NCI-H524 (cell line): ENCODE results near the gene CDH4.
A peak's percentile ranks its signal among the peaks of the same experiment; 100 is the strongest.

ENCODE experiments used
- DNase-seq, 2 experiments: peaks; one replicate each; lab custom pipeline; 2025; lab: John Stamatoyannopoulos, UW

The CDH4 gene

DNA sequence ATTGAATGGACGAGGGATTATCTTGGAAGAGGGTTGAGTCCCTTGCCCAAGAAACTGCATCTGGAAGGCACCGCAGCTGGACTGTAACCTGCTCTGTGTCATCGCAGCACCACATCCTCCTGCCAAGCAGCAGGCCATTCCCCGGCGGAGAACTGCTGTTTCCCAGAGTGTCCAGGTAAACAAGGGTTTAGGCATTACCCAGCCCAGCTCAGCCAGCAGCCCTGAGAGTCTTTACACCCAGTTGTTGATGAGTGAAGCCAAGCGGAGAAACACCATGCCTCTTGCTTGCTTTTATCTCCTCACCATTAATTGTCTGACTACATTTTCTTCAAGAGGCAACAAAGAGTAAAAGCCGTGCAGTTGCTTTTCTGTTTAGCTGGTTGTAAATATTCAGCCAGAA, 104.1 kb downstream of the CDH4 start:
- no peak for DNase-seq

DNA sequence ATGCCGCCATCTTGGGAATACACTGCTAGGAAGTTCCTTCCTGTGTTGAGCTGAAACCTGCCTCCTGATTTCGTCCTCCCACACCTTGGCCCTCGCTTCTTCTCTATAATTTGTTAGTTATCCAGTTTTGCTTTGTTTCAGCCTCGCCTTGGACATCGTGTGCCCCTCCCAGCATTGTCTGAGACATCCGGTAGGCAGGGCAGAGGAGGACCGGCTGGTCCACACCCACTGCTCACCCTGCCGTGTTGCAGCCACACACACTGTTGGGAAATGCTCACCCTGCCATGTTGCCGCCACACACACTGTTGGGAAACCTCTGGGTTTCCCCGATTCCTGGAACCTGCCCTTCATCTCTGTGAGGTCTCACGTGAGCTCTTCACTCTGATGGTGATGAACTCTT, 105.1 kb downstream of the CDH4 start:
- DNase-seq, result no peak

DNA sequence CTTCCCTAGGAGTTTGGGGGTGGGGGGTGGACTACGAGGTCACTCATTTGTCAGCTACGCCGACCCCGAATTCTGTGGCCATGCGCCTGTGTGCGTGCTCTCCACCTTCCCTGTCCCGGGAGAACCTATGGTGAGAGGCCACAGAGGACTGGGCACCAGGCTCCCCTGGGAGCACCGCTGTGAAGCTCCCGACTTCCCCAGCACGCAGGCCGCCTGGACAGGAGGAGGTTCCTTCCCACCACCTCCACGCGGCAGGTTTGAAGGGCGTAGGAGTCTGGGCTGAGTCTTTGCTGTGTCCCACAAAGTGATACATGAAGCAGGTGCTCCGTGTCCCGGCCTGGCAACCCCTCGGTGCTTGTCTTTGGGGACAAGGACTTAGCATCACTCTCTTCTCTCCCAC, 107.2 kb downstream of the CDH4 start:
- no peak for DNase-seq

DNA sequence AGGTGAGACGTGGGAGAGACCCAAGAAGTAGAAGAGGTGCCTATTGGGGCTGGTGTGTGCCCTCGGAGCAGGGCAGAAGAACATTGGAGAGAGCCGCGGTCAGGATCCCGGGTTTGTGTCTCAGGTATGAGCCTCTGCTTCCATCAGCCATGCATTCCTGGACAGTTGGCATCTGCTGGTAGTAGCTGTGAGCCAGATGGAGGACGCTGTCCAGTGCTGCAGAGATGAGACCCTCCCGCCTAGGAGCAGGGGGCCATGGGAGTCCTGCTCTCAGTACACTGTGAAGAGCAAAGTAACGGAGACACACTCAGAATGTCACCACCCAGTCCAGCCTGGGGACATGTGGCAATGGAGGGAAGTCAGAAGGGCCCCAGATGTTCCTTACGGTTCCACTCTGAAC, 108.2 kb downstream of the CDH4 start:
- no peak for DNase-seq

DNA sequence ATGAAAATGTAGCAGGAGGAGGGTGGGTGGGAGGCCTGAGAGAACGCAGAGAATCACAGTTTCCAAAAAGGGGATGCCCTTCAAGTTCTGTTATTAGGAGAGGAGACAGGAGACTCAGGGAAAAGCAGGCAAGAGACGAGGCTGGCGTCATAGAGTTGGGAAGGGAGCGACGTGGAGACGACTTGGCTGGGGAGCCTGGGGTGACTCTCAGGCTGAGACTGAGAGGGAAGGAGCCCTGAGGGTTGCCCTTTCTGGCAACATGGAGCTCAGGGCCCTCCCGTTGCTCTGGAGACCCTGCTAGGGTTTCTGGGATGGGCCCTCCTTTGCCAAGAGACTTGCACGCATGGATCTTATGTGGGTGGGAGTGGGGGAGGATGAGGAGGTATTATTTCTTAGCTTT, 108.9 kb downstream of the CDH4 start:
- no peak for DNase-seq

DNA sequence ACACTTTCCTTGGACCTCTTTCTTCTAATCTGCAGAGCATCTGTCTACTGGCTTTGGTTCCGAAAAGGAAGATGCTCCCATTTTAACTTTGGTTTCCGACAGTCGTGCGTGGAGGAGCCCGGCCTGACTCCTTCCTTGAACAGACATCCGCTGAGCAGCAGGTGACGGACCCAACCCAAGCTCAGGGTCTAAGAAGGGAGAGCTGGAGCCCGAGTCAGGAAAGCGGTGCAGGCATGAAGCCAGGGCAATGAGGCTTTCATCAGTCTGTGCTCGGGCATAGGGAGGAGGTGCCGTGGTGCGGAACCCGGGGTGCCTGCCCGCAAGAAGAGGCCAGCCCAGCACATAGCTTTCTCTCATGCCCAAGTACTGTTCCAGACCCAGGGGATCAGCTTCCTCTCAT, 109.4 kb downstream of the CDH4 start:
- no peak for DNase-seq

DNA sequence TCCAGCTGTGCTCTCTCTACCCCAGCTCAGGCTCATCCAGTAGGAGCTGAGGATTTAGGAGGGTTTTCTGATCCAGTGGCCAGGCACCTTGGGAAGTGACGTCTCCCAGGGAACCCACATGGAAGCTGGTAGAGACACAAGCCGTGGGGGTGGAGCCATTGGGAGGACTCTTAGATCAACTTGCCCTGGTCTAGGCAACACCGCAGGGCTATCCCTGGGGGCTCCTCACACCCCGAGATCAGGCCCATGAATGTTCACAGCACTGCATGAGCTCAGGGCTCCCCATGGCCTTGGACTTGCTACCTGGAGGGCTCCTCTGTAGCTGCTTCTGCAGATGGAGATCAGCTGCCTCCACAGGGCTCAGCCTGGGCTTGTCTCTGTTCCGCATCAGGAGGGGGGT, 112.1 kb downstream of the CDH4 start:
- no peak for DNase-seq

DNA sequence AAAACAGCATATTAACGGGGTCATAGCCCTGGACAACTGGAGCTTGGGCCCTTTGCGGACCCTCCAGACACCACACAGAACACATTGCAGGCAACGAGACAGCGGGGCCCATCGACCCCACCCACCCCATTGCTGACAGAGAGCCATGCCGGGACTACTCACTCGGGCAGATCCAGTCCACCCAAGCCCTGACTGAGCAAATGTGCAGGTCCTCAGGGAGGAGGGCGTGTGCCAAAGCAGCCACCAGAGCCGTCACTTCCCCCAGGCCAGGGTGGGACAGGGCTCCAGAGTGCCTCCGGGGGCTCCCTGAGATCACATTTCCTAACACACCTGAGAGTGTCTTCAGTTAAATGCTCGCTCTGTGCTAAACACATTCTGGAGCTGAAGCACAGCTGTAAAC, 114.9 kb downstream of the CDH4 start:
- DNase-seq, result no peak

DNA sequence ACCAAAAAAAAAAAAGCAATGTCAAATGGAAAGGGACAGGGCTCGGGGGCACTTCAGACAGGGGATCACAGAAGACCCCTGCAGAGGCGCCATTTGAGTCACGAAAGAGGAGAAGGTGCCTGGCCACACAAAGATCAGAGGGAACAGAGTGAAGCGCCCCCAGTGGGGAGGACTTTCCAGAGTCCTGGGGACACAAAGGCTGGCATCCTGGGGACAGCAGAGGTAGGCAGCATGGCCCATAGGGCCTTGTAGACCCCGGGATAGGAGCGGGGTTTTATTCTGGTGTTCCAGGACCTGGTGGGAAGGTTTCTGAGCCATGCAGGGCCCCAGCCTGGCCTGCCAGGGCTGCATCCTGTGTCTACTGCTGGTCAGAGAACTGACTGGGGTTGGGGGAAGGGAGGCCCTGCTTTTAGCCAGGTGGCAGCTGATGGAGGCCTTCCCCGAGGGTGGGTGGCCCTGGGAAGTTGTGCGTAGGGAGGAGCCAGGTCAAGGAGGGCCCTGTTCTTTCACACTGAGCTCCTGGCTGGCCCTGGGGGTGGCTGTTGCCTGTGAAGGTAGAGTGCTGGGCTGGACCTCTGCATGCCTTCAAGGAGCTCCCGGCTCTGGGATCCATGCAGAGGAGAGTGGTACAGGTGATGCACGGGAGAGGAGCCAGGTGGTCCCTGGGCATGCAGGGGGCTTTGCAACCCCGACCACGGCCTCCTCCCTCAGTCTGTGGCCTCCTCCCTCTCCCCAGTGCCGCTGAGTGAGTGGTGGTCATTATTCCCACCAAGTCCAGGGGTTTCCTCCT, 117.9 kb downstream of the CDH4 start:
- DNase-seq, result no peak

DNA sequence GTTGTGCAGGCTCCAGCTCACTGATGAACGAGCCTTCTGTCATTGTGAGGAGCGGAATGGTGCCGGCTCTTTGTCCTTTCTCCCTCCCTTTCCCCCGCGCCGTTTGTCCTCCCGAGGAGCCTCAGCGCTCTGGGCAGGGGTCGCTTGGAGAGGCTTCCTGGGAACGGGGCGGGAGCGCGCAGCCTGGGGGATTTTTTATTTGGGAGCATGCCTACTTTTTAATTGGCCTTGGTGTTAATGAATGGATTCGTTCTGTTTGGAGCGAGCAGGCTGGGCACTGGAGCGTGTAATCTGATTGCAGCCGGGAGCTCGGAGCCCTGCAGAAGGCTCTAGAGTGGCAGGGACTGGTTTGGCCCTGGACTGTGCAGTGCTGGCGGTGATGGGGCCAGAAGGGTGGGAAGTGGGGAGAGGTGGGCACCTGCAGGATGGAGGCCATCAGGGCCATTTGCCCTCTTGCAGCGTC, 118.8 kb downstream of the CDH4 start:
- peak; percentile 10 to 37 for DNase-seq

DNA sequence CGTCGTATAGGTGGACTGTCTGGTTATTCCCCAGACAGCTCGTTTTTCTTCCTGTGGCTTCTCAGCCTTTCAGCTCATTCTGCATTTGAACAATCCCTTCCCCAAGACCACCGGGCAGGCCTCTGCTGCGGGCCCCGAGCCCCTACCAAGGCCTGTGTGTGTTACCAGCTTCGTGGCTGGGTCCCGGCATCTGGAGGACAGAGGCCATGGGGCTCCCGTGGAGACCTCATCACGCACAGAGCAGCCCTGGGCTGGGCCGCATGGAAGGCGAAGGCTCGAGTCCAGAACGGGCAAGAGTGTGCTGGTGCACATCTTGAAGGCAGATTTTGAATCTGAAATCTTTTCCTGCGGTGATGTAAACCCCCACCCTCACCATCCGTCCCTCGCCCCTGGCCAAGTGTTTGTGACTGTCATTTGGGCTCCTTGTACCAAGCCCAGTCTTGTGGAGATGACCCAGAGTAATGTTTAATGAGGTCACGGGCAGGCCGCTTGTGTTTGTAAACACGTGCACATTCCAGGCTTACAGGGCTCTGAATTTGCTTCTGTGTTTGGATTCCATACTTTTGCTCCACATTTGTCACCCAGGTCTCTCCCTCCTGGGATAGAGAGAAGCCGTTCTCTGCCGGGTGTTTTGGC, 119.6 kb downstream of the CDH4 start:
- DNase-seq, result no peak

DNA sequence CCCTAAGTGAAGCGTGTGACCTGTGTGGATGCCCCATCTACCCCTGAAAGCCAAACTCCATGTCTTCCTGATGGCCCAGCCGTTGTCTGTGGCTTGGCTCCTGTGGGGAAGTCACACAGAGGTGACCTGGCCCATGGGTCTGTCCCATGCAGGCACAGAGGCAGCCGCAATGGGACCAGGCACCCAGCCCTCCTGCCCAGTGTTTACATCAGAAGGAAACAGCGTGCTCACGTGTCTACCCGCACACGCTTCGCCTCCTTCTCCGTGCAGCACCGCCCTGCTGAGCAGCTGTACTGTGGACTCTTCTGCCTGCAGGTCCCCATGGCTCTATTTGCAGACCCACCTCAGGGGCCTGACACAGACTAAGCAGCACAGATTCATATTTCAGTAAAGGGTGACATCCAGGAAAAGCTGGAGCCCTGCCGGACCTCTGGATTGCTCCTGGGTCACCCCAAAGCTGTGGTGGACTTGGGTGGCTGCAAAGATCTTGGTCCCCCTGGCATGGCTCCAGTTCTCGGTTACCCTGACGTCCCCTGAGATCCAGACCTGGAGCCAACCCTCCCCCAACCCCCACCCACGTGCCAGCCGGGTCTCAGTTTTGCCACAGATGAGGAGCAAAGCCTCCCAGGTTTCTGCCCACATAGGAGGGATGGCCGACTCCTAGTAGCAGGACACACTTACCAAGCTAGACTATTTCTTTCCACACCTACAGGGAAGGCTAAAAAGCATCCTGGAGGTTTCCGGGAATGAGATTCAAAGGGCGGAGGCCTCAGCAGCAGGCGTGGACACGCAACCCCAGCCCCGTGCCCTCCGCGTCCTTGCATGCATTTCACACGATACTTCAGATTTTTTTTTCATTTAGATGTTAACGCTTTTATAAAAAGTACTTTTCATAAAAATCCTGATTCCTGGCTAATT, 120.3 kb downstream of the CDH4 start:
- no peak for DNase-seq

DNA sequence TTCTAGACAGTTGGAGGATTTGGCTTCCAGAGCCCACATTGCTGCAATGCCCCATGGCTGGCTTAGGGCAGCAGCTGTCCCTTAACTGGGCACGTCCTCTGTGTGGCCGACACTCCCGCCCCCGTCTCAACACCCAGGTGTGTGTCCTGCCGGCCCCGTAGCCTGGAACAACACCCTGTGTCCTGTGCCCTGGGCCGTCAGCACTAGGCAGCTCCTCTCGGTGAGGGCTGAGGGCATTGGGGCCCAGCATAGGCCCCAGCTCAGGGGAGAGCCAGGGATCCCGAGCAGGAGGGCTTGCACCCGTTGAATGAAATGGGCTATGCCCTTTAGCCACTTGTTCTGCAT, 121.0 kb downstream of the CDH4 start:
- DNase-seq, result no peak

DNA sequence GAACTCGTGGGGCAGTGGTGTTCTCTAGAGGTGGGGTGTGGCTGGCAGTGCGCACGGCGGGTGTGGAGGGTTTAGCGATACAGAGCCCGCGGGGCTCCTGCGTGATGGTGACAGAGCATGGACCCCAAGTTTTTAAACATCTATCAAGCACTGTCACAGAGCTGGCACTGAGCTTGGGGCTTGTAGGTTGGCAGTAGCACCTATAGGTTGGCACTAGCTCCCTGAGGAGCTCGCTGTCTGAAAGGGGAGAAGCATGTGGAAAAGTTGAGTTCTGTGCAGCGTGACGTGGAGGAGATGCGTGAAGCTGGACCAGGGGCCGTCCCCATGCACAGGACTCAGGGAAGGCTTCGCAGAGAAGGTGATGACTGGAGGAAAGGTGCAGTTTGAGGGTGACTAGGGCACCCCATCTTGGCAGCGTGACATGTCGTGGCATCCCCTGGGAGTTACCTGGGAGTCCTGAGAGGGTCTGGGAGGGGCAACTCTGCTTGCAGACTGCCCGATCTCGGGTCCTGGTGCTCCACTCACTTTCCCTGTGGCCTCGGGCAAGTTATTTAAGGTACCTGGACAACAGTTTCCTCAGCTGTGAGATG, 122.0 kb downstream of the CDH4 start:
- no peak for DNase-seq

DNA sequence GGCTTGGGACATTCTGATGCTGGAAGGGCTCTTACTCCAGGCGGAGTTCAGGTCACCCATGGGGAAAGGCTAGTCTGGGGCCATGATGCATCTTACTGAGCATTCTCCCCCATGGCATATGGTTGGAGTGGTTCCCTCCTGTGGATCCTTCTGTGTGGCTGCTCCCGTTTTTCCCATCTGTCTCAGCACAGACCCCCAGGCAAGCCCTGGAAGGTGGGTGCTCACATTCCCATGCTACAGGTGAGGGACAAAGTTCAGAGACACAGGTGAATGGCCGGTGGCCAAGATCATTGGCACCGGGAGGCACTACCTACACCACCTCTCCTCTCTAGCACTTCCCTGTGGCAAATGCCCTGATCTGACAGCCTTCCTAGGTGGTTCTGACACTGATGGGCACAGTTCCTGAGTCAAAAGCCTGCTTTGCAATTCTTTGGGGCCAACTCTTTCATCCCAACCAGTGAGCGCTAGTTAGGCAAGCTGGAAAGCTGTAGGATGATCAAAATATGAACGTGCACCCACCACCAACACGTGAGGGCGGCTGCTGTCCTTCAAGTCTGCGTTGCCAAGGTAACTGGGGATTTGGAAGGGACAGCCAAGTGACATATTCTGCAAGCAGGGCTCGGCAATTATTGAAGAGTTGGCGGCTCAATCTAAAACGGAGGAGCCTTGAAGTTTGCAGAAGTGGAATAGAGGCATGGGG, 124.6 kb downstream of the CDH4 start:
- peak; percentile 11 to 12 for DNase-seq

DNA sequence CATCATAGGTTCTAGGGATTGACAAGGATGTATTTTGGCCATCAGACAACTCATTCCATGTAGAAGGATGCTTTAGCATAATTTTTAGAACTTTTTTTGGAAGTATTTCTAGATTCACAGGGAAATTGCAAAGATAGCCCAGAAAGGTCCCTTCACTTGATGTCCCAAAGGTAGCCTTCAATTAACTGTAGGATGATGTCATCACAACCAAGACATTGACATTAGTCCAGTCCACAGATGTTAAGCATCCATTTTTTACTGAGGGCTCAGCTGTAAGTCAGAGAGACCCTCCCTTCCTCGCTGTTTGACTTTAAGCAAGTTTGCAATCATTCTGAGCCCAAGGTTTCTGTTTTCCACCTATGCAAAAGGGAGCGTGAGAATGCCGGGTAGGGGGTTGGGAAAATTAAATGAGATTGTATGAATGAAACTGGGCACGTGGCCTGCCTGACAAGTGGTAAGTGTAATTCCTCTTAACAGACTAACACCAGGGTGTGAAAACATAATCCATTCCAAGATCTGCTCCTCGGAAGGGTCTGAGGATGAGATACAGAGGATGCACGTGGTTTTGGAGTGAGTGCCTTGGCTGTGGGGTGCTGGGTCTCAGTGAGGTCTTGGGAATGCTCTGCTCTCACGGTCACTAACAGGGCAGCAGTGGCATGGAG, 126.8 kb downstream of the CDH4 start:
- no peak for DNase-seq

DNA sequence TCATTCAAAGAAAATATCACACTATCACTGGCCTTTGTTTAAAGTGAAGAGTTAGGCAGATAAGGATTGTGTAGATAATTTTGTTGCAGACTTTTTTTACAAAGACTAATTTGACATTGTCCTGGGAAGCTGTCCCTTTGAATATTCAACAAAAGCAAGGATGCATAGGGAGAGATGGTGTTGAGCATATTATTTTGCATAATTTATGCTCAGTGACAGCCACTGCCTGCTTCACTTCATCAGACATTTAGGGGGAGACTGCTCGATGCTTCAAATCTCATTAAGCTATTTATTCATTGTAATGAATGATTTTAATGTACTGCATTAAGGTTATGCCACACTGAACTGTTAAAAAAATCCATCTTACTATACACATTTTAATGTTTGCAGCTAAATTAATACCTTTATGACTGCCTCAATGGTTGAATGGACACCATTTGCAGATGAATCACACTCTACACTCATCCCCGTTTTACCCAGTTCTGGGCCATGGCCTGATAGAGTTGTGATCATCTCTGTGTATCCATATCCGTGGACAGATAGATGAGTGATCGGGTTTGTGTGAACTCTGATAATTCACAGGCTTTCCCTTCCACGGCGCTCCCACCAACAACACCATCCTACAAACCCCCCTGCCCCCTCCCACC, 128.0 kb downstream of the CDH4 start:
- DNase-seq, result no peak

DNA sequence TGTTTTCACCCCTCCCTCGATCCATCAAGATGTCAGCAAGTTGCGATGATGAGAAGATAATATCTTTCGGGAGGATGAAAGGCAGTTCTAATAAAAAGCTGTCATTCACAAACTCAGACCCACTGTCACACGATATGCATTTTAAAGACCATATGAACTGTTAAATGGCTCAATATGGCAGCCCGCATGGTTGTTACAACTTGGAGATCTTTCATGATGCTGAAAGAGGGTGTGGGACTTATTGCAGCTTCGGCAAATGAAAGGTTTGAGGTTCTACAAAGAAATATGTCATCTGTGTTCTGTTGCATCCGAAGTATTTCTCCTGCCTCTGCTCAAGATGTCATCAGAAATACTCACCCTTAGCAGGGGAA, 128.5 kb downstream of the CDH4 start:
- no peak for DNase-seq

DNA sequence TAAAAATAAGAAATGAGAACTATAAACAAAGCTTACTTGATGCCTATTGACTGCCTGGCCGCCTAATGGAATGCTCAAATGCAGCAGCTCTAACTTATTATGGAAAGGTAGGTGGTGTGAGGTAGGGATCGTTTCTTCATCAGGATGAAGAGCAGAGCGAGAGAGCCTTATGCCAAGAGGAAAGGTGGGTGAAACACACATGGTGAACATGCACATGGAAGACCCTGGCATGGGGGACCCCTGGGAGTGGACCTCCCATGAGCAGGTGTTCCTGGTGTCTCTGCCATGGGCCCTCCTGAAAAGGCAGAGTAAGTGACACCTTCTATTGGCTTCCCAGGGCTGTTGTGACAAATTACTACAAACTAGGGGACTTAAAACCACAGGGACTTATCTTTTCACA, 130.1 kb downstream of the CDH4 start:
- no peak for DNase-seq

DNA sequence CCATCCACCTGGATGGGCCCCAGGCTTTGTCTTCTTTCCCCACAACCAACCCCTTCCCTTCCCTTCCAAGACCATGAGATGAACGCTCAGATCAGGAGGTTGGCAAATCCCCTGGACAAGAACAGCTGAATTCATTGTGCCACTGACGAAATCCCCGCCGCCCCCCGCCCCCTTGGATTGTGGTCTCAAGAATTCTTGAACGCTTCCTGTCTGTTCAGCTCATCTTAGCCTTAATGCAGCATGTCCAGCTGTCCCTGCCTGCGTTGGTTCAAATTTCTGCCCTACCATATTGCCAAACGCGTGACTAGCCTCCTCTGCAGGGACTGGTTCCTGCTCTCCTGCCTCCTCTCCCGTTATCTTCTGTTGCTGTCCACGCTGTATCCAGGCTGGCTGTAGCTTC, 133.2 kb downstream of the CDH4 start:
- DNase-seq, result no peak

DNA sequence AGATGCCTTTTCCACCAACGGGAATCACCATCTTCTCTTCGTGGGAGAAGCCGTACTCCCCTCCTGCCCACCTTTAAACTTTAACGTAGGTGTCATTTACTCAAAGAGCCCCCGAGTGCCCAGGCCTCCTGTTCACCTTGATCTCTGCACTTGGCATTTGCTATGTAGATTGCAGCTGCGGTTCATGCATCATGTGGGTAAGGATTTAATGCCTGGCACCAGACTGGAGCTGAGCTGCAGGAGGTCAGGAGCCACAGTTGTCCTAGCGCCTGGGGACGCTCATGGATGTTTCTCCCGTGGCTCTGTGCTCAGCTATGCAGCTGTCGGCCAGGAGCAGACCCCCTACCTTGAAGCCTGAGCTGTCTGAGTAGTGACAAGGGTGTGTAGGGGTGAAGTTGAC, 133.7 kb downstream of the CDH4 start:
- DNase-seq, result no peak
